22Rv1 (cell line): ENCODE results near the gene CLIP4.

ENCODE experiments used
- H3K27ac ChIP-seq: fragments of 450-650 bp; 2 replicates; pipeline ENCODE4 v1.5.1; 2017
- ZFX ChIP-seq: fragments of 450-650 bp; IDR thresholded peaks from 2 replicates; pipeline ENCODE4 v1.6.1; 2017; ENCODE audit warnings: antibody characterized with exemption, borderline replicate concordance
- TF ChIP-seq, protein P1 (sequence below): fragments of 450-650 bp; IDR thresholded peaks from 2 replicates; pipeline ENCODE4 v1.5.1; 2017; ENCODE audit warnings: mild to moderate bottlenecking

Gene CLIP4

DNA sequence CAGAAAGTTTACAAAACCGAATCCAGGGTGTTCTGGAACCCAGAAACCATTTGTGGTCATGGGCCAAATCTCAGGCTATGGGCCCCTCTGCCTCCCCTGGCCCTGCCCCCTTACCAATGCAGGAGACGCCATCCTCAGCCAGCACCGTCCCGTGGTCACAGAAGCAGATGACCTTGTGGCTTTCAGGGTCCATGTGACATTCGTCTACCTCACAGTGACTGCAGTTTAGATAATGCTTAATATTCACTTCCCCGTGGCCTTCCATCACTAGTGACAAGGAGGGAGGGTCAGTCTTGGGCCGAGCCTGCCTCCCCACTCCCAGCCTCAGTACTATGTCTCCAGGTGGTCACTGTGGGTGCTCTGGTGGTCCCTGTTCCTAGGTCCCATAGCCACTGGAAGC lies 111.6 kb downstream of the CLIP4 start:
- H3K27ac ChIP-seq = no peak overlapping the region
- no peak for TF ChIP-seq ZFX
- TF ChIP-seq, protein P1, sequence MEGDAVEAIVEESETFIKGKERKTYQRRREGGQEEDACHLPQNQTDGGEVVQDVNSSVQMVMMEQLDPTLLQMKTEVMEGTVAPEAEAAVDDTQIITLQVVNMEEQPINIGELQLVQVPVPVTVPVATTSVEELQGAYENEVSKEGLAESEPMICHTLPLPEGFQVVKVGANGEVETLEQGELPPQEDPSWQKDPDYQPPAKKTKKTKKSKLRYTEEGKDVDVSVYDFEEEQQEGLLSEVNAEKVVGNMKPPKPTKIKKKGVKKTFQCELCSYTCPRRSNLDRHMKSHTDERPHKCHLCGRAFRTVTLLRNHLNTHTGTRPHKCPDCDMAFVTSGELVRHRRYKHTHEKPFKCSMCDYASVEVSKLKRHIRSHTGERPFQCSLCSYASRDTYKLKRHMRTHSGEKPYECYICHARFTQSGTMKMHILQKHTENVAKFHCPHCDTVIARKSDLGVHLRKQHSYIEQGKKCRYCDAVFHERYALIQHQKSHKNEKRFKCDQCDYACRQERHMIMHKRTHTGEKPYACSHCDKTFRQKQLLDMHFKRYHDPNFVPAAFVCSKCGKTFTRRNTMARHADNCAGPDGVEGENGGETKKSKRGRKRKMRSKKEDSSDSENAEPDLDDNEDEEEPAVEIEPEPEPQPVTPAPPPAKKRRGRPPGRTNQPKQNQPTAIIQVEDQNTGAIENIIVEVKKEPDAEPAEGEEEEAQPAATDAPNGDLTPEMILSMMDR = no peak

DNA sequence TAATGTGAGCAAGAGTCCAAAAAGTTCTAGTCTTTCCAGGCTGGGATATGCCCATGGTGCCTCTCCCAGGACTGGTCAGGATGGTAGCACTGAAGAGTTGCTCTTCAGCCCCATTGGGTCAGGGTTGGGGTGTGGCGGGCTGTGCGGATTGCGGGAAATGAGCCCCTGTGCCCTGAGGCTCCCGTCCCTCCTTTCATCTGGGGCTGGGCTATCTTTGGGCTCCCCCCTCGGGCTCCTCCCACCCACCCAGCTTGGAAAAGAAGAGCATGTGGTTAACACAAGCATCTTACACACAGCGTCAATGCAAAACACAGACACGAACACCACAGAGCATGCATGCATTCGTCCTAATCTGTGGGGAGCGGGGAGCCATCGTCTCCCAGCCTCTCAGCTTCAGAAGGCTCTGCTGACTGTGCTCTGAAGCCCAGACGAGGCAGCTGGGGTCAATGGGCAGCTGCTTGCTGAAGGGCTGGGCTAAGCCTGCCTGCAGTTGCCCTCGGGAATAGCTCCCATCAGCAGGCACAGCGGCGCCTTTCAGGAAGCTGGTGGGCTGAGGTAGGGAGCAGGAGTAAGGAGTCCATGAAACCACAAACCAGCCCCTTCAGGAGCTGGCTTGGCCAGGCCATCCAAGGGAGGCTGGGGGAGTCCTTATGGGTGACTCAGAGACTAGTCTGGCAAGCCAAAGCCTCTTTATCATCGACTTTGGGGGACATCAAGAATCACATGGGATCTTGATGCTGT lies 112.9 kb downstream of the CLIP4 start:
- H3K27ac ChIP-seq = no peak overlapping the region
- no peak for TF ChIP-seq ZFX
- TF ChIP-seq, protein P1 = no peak

DNA sequence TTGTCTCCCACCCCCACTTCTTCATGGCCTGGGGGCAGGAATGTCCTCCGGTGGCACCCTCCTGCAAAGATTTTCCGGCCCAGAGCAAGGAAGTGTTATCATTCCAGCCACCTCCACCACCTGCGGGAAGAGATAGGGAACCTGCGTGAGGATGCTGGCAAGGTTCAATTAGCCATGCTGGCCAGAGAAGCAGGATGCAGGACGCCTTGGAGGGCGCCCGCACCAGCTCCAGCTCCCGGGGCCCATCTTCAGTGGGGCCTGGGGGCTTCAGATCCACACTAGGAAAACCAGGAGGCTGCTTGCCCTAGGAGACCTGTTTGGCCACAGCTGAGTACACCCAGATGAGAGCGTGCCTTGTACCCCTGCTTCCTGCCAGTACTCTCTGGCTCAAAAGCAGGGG lies 113.7 kb downstream of the CLIP4 start:
- no peak overlapping the region for H3K27ac ChIP-seq
- TF ChIP-seq ZFX = no peak
- TF ChIP-seq, protein P1 = no peak

DNA sequence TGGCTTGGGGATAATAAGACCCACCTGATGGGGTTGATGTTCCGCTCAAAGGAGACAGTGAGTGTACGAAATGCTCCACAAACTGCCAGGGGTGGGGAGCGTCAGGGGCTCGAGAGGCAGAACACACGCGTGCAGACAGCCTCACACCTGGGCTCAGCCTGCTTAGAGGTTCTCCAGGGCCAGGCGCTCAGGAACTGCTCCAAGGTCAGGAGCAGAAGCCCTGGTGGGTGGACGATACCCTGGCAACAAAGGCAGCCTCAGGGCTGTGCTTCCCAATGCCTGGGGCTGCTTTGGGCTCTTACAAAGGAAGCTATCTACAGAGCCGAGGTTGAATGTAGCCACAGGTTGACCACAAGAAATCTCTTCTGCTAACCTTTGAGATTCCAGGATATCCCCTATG lies 114.4 kb downstream of the CLIP4 start:
- no peak for TF ChIP-seq ZFX
- TF ChIP-seq, protein P1 = no peak
- no peak overlapping the region for H3K27ac ChIP-seq

DNA sequence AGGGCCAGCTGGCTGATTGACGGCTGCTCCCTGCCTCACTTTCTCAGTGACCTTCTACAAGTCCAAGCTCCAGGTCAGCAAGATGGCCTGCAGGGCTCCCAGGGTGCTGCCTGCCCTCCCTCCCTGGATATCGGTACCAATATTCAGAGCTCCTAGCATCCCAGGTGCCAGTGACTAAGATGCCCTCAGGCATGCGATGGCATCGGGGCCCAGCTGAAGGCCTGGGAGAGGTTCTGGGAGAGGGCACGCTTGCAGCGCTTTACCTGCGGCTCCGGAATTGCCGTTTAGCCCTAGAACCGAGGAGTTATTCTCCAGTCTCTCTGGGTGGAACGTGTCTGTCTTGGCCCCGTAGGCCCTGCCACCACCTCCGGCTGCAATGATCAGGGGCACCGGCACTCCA lies 116.8 kb downstream of the CLIP4 start:
- no peak for TF ChIP-seq ZFX
- TF ChIP-seq, protein P1 = no peak
- no peak overlapping the region for H3K27ac ChIP-seq

DNA sequence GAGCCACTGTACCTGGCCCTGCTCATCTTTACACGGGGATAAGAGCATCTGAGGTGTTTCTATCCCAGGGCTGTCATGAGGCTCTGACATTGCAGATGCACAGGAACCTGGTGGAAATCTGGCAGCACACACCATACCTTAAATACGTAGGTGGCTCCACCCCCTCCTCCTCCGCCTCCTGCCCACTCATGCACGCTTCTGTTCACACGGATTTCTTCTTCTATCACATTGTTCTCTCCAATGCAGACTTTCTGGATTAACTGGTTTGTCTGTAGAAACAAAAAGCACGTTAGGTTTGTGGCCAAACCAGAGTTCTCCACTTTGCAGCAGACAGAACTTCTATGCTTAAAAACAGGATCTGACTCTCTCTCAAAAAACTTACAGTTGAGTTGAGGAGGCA lies 118.2 kb downstream of the CLIP4 start:
- no peak overlapping the region for H3K27ac ChIP-seq
- TF ChIP-seq ZFX = no peak
- TF ChIP-seq, protein P1 = no peak

DNA sequence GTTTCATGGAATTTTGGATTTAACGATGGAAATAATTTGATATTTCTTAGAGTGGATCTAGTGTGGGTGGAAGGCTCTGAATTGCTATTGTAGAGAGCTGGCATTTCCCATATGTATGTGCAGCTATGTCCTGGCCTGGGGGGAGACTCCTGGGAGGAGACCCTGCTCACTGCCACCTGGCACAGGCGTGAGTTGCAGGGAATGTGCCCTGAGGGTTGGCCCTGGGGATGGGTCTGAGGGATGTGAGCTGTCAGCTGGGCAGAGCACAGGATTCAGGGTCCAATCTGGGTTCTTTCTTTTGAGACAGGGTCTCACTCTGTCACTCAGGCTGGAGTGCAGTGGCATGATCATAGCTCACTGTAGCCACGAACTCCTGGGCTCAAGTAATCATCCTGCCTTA lies 120.2 kb downstream of the CLIP4 start:
- no peak overlapping the region for H3K27ac ChIP-seq
- TF ChIP-seq, protein P1 = no peak
- TF ChIP-seq ZFX = no peak
